NCI-H2029 (cell line): ENCODE data around the gene SP1.

Source experiments
- DNase-seq: peaks from one replicate; lab custom pipeline; 2025; lab: John Stamatoyannopoulos, UW

SP1 gene

DNA sequence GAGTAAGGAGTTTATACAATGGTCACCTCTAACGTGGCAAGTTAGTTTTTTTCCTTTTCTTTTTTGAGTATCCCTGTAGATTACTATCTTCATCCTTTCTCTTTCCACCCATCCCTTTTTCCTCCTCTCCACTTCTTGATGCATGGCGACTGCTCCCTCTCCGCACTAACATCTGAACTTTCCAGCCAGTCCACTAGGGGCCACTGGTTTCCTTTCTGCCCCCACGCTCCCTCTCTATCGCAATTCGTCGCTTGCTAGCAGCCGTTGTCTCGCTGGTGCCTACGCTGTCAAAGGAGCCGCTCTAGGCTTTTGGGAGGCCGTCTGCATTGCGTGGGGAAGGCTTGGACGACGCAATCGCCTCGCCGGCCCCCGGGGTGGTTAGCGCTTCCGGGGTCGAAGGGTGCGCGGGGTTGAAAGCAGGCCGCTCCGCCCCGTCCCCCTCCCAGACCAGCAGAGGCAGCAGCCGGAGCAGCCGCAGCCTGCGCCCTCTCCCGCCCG lies 71.7 kb downstream of the SP1 start, which contains the start of gene PCBP2:
Gene PCBP2 (plus strand): TSS at position 442 of the 498 bp plus-strand sequence. CDS start 2,699 bp downstream, outside the sequence.
- DNase-seq = peak; percentile 99

DNA sequence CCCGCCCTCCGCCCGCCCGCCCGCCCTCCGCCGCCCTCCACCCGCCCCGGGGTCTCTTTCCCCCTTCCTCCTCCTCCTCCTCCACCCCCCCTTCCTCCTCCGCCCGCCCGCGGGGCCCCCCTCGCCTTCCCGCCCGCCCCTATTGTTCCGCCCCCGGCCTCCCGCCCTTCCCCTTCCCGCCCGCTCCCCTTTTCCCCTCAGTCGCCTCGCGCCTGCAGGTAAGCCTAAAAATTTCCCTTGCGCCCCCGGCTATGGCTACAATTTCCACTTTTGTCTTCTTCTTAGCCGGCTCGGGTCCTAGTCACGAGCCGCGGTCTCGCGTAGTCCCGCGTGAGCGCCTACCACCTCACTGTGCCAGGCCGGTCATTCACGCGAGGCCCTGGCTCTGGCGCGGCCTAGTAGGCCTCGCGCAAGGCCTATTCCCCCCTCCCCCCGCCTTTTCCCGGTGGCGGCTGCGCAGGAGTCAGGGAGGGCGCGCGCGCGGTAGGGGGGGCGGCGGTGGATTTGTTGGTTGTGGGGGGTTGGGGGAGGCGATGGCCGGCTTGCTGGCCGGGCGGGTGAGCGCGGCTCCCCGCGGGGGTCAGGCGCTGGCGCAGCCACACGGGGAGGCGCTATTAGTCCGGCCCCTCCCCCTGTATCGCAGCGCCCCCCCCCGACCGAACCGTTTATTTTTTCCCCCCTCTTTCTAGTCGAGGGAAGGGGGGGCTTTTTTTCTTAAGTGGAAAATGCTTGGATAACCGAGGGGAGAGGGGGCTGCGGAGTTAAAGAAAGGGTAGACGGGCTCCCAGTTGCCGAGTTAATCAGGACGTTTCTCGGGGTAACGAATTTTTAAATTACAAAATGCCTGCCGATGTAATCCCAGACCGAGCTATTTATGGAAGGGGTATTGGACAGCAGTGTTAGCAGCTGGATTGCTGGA lies 72.4 kb downstream of the SP1 start:
- DNase-seq = peak; percentile 76

DNA sequence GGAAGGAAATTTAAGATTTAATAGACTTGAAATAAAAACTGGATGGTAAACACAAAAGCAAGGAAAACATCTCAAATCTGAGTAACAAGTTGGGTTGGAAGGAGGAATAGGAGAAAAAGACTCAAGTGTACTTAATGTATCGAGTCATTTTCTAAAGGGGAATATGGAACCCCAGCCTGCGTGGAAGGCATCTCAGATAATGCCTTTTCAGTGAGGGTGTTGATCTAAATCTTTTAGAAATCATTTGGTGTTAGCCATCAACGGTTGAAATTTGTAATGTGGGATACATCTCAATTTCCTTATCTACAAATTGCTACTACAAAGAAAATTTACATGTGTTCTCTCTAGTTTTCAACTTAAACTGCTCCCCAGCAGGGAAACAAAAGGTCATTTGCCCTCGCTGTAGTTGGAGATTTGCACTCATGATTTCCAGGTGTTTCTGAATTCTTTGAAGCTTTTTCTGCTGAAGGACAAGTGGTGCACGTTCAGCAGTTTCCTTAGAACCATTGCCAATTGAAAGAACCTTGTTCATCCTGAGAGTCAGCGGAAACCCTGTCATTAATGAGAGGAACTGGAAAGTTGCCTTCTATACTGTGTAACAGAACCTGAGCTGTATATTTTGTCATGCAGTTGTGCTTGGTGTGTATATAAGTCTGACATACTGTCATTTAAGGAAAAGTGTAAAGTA lies 74.1 kb downstream of the SP1 start:
- no peak for DNase-seq

DNA sequence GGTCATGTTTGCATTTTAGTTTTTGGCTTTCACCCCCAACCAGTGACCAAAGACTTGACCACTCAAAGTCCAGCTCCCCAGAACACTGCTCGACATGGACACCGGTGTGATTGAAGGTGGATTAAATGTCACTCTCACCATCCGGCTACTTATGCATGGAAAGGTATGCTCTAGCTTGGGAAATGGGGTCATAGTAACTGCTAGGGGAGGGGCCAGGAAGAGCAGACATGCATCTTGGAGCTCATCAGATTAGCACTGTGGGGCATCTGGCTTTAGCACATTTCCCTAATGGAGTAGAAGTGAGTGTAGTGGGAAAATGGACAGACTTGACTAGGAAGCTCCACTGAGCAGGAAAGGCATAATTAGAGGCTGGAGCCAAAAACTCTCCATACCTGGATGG lies 74.7 kb downstream of the SP1 start:
- DNase-seq = no peak

DNA sequence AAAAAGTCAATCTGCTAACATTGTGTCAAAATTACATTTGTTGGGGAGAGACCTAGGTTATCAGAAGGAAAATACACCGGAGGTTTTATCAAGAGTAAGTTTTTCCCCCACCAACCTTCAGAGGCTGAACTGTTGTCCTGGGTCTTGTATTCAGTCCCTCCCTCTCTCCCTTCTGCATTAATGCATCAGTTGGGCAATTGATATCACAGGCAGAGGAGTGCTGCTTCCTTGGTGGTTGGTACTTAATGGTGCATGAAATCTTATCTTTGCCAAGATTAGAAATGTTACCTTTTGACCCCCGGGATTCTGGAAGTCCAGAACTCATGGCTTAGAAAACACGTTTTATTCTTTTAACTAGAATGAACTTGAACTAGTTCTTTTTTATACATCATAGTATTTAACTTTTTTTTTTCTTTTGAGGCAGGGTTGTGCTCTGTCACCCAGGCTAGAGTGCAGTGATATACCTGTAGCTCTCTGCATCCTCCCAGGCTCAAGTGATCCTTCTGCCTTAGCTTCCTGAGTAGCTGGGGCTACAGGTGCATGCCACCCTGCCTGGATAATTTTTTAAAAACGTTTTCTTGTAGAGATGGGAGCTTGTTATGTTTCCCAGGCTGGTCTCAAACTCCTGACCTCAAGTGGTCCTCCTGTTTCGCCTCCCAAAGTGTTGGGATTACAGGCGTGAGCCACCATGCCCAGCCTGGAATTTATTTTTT lies 76.8 kb downstream of the SP1 start:
- DNase-seq = no peak

DNA sequence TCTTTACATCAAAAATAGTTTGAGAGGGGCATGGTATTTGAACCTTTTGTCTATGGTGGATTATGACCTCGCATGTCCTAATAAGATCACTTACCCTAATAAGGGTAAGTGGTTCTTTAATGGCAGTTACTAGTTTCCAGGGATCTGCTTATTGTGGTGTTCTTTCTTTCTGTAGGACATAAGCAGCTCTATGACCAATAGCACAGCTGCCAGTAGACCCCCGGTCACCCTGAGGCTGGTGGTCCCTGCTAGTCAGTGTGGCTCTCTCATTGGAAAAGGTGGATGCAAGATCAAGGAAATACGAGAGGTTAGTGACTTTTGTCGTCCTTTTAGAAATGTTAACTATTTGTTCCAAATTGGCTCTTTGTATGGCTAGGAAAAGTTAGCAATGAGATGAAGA lies 79.1 kb downstream of the SP1 start:
- no peak for DNase-seq

DNA sequence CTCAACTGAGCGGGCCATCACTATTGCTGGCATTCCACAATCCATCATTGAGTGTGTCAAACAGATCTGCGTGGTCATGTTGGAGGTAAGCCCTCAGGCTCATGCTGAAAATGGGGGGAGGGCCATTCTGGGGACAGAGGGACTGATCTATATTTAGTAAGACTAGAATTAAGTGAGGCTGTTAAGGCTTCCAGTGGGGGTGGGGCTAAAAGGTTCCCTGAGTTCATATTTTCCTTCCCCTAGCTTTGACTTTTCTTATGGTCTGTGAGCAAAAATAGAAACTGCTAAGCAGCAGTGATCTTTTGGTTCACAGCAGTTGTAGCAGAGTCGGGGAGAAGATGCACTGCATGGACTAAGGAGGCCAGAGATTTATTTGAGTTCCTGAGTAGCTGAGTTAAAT lies 81.1 kb downstream of the SP1 start:
- no peak for DNase-seq

DNA sequence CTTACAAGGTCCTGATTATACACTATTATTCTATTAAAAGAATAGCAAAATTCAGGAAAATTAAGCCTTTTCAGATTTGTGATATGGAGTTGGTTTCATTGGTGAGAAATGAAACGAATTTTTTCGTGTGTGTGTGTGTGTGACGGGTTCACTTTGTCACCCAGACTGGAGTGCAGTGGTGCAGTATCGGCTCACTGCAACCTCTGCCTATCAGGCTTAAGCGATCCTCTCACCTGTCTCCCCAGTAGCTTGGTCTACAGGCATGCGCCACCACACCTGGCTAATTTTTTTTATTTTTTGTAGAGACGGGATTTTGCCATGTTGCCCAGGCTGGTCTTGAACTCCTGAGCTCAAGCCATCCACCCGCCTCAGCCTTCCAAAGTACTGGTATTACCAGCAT lies 81.6 kb downstream of the SP1 start:
- no peak for DNase-seq

DNA sequence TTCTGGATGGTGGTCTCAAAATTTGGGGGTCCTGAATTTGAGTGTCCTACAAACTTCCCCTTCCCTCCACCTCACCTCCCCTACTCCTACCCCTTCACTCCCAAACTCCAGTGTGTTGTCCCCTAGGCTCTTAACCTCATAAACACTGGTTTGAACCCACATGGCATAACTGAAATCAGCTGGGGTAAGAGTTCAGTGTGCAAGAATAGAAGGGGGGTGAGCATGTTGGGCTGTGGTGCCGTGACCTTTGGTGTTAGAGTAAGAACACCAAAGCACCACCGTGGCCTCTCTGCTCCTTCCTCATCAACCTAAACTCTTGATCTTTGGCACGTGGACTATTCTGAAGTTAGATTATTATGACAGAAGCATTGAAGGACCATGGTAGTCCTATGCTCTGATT lies 83.0 kb downstream of the SP1 start:
- DNase-seq = no peak

DNA sequence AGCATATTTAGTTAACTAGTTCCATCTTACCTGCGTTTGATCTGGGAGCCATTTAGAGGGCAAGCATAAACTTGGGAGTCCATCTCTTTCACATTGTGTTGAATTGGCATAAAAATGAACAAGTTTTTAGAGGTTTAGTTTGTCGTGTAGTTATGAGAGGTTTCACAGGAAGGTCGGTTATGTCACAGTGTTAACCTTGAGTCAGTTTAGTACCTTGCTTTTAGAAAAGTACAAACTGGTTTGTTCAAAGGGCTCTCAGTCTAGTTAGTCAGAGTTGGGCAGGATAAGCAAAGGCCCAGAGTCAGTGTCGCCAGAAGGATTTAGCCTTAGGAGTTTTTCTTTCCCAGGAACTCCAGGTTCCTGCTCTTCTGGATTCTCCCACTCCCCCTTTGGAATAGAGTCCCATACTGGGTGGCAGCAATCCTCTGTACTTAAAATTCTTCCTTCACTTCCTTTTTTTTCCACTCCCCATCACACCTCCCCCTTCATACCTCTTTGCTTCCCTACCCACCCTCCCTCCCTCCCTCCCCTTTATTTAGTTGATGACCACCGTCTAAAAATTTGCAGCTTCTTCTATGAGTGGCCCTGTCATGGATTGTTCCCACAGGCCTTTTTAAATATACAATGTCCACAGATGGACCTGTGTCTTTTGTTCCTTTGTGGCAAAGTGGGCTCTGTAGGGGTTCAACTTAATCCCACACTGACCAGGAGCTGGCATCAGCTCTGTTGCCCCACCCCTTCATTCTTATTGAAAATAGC lies 84.0 kb downstream of the SP1 start:
- DNase-seq = no peak

DNA sequence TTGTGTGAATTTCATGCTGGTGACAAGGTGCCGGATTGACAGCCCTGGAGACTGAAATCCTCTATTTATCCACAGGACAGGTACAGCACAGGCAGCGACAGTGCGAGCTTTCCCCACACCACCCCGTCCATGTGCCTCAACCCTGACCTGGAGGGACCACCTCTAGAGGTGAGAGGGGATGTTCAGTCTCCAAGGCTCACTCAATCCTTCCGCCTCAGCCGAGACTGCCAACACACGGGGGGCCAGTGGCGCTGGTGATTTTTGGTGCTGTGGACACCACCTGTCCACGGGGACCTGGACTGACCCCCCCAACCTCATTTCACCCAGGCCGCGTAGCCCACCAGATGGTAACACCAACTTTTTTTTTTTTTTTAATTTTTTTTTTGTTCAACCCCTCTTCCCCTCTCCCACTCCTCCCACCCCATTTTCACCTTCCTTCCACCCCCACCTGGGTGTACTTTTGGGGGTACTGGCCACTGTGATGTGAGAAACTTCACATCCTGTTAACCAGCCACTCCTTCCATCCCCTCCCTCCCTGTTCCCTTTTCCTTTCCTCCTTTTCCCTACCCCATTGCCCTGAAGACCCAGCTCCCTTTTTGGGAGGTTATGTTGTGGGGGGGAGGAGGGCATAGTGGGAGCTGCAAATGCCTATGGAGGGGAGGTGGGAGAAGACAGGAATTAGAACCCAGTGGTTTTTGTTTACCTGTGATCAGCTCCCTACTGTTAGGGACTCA lies 84.9 kb downstream of the SP1 start:
- DNase-seq = no peak

DNA sequence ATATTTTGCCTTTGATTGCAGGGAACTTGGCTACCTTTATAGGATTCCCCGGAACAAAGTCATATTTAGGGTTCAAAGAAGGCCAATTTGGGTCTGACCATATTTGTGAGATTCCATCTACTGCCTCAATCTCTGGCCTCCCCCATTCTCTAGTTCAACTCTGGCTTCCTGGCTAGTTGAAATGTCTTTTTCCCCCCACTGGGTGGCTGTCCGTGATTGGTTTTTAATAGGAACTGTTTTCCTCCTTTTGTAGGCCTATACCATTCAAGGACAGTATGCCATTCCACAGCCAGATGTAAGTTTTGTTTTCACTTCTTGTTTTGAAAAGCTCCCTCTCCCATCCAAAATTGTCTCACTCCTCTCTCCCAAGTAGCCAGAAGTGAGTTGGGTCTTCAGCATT lies 85.7 kb downstream of the SP1 start:
- no peak for DNase-seq
